Inflammatory macrophage (primary cell): ENCODE measurements around the gene PIK3R2.
A peak's percentile ranks its signal among the peaks of the same experiment; 100 is the strongest.
"Not testable (repeated sequence)": the region's sequence is repeated elsewhere in the genome, so short reads cannot be mapped to it uniquely, and the experiment has no call there.

ENCODE experiments used
- DNase-seq, 2 donors: peaks; one replicate each; pipeline ENCODE4 v3.0.0-alpha.2; 2020 to 2022

Gene PIK3R2

DNA sequence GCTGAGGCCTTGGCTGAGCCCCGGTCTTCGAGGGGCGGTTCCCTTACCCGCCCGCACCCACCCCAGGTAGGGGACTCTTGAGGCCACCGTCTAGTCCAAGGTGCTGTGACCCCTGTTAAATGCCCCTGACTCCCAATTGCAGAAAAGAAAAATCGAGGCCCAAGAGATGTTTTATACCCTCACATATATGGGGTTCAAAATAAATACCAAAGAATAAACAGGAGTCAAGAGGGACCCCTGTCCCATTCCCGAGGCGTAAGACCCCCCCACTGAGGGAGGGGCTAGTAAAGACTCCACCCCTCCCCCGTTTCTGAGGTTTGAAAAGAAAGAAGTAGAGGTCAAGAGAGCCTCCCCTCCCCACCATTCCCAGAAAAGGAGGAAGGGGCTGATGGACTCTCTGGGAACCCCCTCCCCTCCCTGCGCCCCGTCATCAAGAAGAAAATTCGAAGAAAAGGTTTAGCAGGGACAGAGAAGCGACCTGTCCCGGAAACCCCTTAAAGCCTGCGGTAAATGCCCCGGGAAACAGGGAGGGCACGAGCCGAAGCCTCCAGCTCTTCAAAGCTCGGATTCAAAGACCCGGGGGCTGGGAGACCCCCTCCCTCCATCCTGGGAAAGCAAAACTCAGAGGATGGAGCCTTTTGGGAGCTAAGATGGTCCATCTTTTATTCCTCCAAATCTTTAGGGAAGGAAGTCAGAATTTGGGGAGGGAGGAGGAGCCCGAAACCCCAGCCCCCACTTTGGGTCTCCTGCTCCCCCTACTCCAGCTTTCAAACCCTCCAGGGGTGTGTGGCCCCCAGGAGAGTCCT lies 51.6 kb downstream of the PIK3R2 start:
- peak in 1 of 2 donors; percentile 10 for DNase-seq

DNA sequence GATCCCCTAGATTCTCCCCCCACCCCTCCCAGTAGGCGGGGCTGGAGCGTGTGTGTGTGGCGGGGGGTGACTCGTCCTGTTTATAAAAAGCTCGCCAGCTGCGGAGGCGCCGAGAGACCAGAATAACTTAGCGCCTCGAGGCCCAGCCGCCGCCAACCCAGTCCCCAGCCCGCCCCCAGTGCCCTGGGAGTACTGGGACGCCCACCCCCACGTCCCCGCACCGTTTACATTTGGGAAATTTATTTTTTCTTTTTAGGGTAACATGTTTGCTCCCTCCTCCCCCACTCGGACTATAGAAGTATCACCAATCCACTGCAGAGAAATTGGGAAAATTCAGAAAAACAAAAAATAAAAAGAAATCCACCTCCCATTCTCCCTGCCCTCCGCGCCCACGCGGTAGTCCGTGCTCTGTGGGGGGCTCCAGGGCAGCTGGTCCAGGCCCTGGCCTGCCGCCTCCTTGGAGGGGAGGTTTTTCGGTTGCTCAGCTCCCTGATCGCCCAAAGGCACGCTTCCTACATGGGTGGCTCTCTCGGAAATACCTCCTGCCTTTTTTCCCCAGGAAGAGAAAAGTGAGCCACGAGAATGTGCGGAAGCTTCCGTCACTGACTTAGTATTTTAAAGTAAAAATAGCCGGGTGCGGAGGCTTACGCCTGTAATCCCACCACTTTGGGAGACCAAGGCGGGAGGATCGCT lies 52.4 kb downstream of the PIK3R2 start:
- DNase-seq: peak in 1 of 2 donors; percentile 47

DNA sequence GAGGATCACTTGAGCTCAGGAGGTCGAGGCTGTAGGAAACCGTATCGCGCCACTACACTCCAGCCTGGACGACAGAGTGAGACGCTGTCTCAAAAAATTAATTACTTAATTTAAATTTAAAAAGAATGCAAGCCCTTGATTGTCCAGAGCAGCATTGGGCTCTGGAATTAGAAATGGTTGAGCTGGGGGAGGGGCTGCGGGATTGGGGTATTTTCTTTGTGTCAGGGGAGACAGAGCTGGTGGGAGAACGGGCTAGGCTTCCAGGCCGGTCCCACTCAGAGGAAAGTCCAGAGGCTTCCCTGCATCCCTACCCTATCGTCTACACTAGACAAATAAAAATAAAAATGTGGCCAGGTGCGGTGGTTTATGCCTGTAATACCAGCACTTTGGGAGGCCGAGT lies 53.1 kb downstream of the PIK3R2 start:
- DNase-seq: no peak

DNA sequence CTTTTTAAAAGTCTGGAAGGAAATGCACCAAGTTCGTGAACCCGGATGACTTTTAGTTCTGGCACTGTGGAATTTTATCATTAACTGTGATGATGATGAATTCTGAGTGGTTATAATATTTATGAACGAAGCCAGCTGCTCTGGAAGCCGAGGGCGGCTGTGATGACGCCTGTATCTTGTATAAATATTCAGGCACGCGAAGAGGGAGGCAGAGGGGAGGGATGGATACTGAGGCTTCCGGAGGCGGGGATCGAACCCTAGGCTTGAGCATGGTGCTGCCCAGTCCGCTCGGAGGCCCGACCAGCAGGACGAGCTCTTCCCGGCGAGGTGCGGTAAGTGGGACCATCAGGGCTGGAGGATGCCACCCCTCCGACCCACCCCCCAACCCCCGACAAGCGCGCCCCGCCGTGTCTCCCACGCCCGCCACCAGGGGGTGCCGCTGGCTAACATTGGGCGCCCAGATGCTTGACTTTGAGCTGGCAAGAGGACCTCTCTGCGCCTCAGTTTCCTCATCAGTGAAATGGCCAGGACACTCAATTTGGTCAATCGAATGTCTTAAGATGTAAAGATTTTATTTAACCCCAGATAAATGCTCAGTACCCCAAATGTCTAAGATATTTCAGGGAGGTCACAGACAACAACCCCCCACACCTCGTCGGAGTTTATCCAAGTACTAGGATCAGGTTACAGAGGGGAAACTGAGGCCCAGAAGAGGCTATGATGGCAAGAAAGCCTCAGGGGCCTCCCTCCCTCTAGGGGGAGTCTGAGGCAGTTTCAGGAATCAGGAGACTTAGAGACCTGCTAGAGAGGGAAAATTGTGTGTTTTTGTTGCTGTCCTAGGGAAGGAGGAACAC lies 55.4 kb downstream of the PIK3R2 start:
- peak in 1 of 2 donors; percentile 30 for DNase-seq

DNA sequence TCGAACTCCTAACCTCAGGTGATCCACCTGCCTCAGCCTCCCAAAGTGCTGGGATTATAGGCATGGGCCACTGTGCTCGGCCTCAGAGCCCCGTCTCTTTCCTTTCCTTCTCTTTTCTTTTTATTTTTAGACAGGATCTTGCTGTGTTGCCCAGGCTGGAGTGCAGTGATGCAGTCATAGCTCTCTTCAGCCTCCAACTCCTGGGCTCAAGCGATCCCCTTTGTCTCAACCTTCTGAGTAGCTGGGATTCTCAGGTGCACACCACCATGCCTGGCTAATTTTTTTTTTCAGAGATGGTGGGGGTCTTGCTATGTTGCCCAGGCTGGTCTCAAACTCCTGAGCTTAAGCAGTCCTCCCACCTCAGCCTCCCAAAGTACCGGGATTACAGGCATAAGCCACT lies 56.9 kb downstream of the PIK3R2 start:
- not testable (repeated sequence) for DNase-seq

DNA sequence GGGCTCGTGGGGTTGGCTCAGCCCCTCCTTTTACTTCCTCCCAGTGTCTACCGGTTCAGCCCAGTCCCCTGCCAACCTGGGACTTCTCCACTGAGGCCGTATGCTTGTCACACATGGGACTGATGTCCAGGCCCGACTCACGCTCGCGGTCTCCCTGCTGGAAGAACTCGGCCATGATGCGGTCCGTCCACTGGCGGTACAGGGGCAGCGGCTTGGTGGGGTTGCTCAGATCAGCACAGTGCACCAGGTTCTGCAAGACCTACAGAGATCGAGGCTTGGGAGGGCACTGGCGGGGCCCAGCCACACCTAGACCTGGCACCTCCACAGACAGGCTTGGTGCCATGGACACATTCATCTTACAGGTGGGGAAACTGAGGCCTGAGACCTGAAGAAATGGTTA lies 58.7 kb downstream of the PIK3R2 start:
- DNase-seq: no peak

DNA sequence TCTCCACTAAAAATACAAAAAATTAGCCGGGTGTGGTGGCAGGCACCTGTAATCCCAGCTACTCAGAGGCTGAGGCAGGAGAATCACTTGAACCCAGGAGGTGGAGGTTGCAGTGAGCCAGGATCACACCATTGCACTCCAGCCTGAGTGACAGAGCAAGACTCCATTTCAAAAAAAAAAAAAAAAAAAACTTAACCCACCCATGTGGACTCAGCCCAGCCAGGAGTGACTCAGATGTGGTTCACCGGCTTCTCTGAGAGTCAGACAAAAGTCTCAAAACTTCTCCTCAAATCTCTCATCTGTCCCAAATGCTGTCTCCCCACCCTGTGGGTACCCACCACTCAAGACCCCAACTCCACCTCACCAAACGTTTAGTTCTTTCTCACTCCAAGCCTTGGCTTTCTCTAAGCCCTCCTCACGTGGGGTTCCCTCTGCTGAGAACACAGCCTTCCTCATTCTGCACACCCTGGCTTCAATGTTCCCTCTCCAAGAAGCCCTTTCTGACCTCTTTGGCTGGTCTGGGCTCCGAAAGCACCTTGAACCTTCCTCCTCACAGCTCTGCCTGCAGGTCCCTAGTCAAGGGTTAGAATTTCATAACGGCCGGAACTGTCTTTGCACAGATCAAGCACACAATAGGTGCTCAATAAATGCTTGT lies 61.9 kb downstream of the PIK3R2 start:
- no peak for DNase-seq

DNA sequence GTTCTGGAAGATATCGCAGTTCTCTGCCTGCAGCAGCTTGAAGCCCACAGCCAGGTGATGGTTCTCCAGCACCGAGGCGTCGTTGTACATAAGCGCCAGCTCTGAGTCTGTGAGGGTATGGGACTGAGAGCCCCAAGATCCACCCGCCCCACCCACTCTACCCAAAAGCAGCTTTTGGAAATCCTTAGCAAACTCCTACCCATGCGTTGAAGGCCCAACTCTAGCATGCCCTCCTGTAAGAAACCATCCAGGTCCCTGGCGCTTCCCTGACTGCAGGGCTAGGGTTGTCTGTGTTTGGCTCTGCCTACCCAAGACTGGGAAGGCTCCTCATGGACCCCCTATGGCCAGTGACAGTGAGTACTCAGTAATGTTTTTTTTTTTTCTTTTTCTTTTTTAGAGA lies 63.8 kb downstream of the PIK3R2 start:
- no peak for DNase-seq

DNA sequence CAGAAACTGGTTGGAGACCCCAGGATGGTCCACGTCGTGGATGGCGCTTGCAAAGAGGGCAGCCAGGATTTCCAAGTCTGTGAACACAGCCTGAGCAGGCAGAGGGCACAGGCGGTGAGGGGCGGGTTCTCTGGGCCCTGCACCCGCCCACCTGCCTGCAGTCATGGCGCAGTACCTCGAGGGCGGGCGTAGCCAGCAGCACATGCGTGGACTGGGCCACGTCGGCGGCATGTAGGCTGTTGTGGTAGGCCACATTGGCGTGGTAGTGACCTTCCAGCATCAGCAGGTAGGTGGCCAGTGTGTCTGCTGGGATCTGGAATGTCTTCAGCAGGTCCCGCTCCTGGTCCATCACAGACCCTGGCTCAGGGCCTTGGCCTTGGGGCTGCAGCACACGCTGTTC lies 65.2 kb downstream of the PIK3R2 start:
- no peak for DNase-seq

DNA sequence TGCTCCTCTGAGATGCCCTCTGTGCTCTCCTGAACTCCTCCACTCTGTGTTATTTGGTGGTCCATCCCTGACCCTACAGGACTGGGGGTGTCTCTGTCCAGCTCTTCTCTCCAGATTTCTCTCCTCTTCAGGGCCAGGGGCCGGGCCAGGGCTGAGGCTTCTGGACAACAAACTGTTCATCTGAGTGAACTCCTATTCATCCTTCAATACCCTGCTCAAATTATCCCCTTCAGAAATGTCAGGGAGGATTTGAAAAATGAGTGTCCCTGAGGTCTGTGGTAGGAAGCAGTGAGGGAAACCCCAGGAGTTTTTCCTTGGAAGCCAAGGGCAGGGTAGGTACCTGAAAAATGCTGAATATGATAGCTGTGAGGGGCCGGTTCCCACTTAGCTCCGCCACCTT lies 65.6 kb downstream of the PIK3R2 start:
- no peak for DNase-seq
